Measurements from ENCODE around the gene SDCCAG8. TPM values are rescaled to one million over a fixed set of nuclear protein-coding genes. Genes with fewer than 3 reads are reported as not detected.

Gene SDCCAG8
- total and polyA plus RNA-seq, 4 donors: 8.5 to 25.8 (median 17.5) TPM

- TF ChIP-seq ATF3 (IDR thresholded peaks at IDR 0.05): no peak
- TF ChIP-seq JUND (IDR thresholded peaks at IDR 0.05): no peak
- TF ChIP-seq HNF4A (conservative IDR thresholded peaks at IDR 0.05): no peak
These were observed 143.8 kb downstream of the SDCCAG8 start (continued) for GRCh38 chr1:243399561-243400155.

- DNase-seq (ENCODE audit: low spot score): no peak
- peaks cover 0 to 4% (median under 1%) of the 10 kb centered on the region in 4 donors for H3K4me1 ChIP-seq (ENCODE audit: control insufficient read depth in 4 of 4, insufficient read depth in 4 of 4, low read length in 3 of 4)
- no peak overlapping the region for H3K27ac ChIP-seq (ENCODE audit: low read depth in 1 of 2, low read length in 2 of 2)
- H3K36me3 ChIP-seq (ENCODE audit: control insufficient read depth in 4 of 4, insufficient read depth in 3 of 4, low read depth in 1 of 4, low read length in 3 of 4): peaks cover 0 to 2% (median under 1%) of the 10 kb centered on the region in 4 donors
- no peak for TF ChIP-seq HNF4A (conservative IDR thresholded peaks at IDR 0.05)
- no peak for TF ChIP-seq JUND (IDR thresholded peaks at IDR 0.05)
- no peak for TF ChIP-seq YY1 (IDR thresholded peaks at IDR 0.05)
- TF ChIP-seq MAX (IDR thresholded peaks at IDR 0.05): no peak
- no peak for TF ChIP-seq ZBTB33 (IDR thresholded peaks at IDR 0.05)
- TF ChIP-seq FOXA2 (IDR thresholded peaks at IDR 0.05): no peak
- no peak for TF ChIP-seq EGR1 (IDR thresholded peaks at IDR 0.05; ENCODE audit: low read depth in 2 of 2)
- TF ChIP-seq CTCF (IDR thresholded peaks at IDR 0.05; ENCODE audit: low read depth, low read length, missing input control): no peak
- no peak for TF ChIP-seq RAD21 (IDR thresholded peaks at IDR 0.05)
- no peak for TF ChIP-seq ATF3 (IDR thresholded peaks at IDR 0.05)
- no peak for TF ChIP-seq NR2F2 (IDR thresholded peaks at IDR 0.05)
- no peak for TF ChIP-seq TAF1 (conservative IDR thresholded peaks at IDR 0.05)
- TF ChIP-seq FOXA1 (IDR thresholded peaks at IDR 0.05): no peak
- no peak for TF ChIP-seq REST (IDR thresholded peaks at IDR 0.05)
- TF ChIP-seq RXRA (IDR thresholded peaks at IDR 0.05): no peak
- TF ChIP-seq HNF4G (IDR thresholded peaks at IDR 0.05): no peak
- no peak overlapping the region for H3K9ac ChIP-seq (ENCODE audit: low read depth in 1 of 2, low read length in 2 of 2)
- no peak overlapping the region for H3K4me3 ChIP-seq (ENCODE audit: low read depth in 1 of 3, low read length in 3 of 3)
- H3K27me3 ChIP-seq (ENCODE audit: control insufficient read depth in 4 of 4, insufficient read depth in 4 of 4, low read length in 3 of 4): no peaks in the 10 kb centered on the region
- H3K9me3 ChIP-seq (ENCODE audit: control insufficient read depth in 4 of 4, low read length in 3 of 4): no peaks in the 10 kb centered on the region
- WGBS: 97% methylated on average over 6 of the region's 6 CpGs
These were observed 147.0 kb downstream of the SDCCAG8 start for GRCh38 chr1:243402868-243403267.
